ENCODE measurements around the gene ABCA5. TPM values are rescaled to one million over a fixed set of nuclear protein-coding genes. Genes with fewer than 3 reads are reported as not detected.

ABCA5 gene
- total and polyA plus RNA-seq, 2 donors (not counting 3 experiments of a cell fraction or from before 2014, with no cell fraction given), result 9.3 to 23.2 TPM

- DNase-seq (ENCODE audit: low read depth, low spot score) (no peak), FAIRE-seq (no peak)
- dilution Hi-C loops (cut with MboI; ENCODE audit: extremely low pct_ligation_motif_present, low sequenced_read_pairs), result no loop called here
- no peaks in the 10 kb centered on the region for H3K4me1 ChIP-seq (ENCODE audit: control insufficient read depth, extremely low read depth, insufficient read depth, low read length)
- BruUV-seq (replicated peaks), result no TSS peak
- H3K9ac ChIP-seq (replicated peaks; ENCODE audit: extremely low read depth, insufficient read depth, low read length), result no peak overlapping the region
- no peak overlapping the region for H3K4me2 ChIP-seq (ENCODE audit: insufficient read depth, low read length)
- H3K79me2 ChIP-seq (ENCODE audit: control insufficient read depth, insufficient read depth, low read length), result no peaks in the 10 kb centered on the region
- TF ChIP-seq FOS (IDR thresholded peaks at IDR 0.05; ENCODE audit: borderline replicate concordance, insufficient read depth, low read length) (no peak), POLR2AphosphoS5 (IDR thresholded peaks at IDR 0.05; ENCODE audit: insufficient read depth, low read depth, low read length) (no peak)
- H3K36me3 ChIP-seq (ENCODE audit: control insufficient read depth in 2 of 2, extremely low read depth in 1 of 2, insufficient read depth in 2 of 2, low read length in 2 of 2), result no peaks in the 10 kb centered on the region
- ChIA-PET POLR2A (no interaction called here), CTCF (interaction anchor here (1.5 to 6.9 kb wide), 3 partner anchors 54 to 186 kb away, joined by 3 to 190 read pairs (median 32); no protein-coding TSS in a partner anchor)
- intact Hi-C loops (cut with micrococcal nuclease), result no loop called here
- H3K9me3 ChIP-seq (replicated peaks; ENCODE audit: control insufficient read depth, insufficient read depth, low read length), result no peaks in the 10 kb centered on the region
- H3K9me1 ChIP-seq (replicated peaks; ENCODE audit: control insufficient read depth, extremely low read depth, insufficient read depth, low read length), result no peaks in the 10 kb centered on the region
- H3K4me3 ChIP-seq (replicated peaks in 1 of 3; ENCODE audit: insufficient read depth in 1 of 3, low read depth in 1 of 3, low read length in 3 of 3), result no peak overlapping the region
- no peaks in the 10 kb centered on the region for H3K27me3 ChIP-seq (ENCODE audit: control insufficient read depth in 2 of 2, insufficient read depth in 2 of 2, low read length in 2 of 2)
- H4K20me1 ChIP-seq (replicated peaks; ENCODE audit: control insufficient read depth, extremely low read depth, insufficient read depth, low read length), result no peaks in the 10 kb centered on the region
- H3K27ac ChIP-seq (ENCODE audit: insufficient read depth, low read depth, low read length), result no peak overlapping the region
- H2AFZ ChIP-seq (ENCODE audit: low read depth, low read length), result no peak overlapping the region
Observed at GRCh38 chr17:69336580-69336979, 9.6 kb upstream of the ABCA5 start.

- DNase-seq (ENCODE audit: low read depth, low spot score) (peak; percentile 46), FAIRE-seq (no peak)
- no peak overlapping the region for H3K9ac ChIP-seq (replicated peaks; ENCODE audit: extremely low read depth, insufficient read depth, low read length)
- no peak overlapping the region for H2AFZ ChIP-seq (ENCODE audit: low read depth, low read length)
- no peaks in the 10 kb centered on the region for H3K79me2 ChIP-seq (ENCODE audit: control insufficient read depth, insufficient read depth, low read length)
- H3K4me3 ChIP-seq (replicated peaks in 1 of 3; ENCODE audit: insufficient read depth in 1 of 3, low read depth in 1 of 3, low read length in 3 of 3), result no peak overlapping the region
- no peak overlapping the region for H3K4me2 ChIP-seq (ENCODE audit: insufficient read depth, low read length)
- intact Hi-C loops (cut with micrococcal nuclease), result loop anchor here (1.0 kb wide), 1 partner anchor 188 kb away; no protein-coding TSS in a partner anchor
- CTCF ChIA-PET, result interaction anchor here (0.7 to 6.9 kb wide), 40 partner anchors 8 to 1295 kb away, joined by 3 to 190 read pairs (median 4); partner anchors contain the start of gene ABCA5
- H3K4me1 ChIP-seq (ENCODE audit: control insufficient read depth, extremely low read depth, insufficient read depth, low read length), result no peaks in the 10 kb centered on the region
- POLR2A ChIA-PET, result no interaction called here
- H3K9me1 ChIP-seq (replicated peaks; ENCODE audit: control insufficient read depth, extremely low read depth, insufficient read depth, low read length), result no peaks in the 10 kb centered on the region
- BruUV-seq (replicated peaks), result no TSS peak
- H3K36me3 ChIP-seq (ENCODE audit: control insufficient read depth in 2 of 2, extremely low read depth in 1 of 2, insufficient read depth in 2 of 2, low read length in 2 of 2), result no peaks in the 10 kb centered on the region
- no peaks in the 10 kb centered on the region for H4K20me1 ChIP-seq (replicated peaks; ENCODE audit: control insufficient read depth, extremely low read depth, insufficient read depth, low read length)
- H3K27me3 ChIP-seq (ENCODE audit: control insufficient read depth in 2 of 2, insufficient read depth in 2 of 2, low read length in 2 of 2), result no peaks in the 10 kb centered on the region
- TF ChIP-seq JUN (IDR thresholded peaks at IDR 0.05; ENCODE audit: borderline replicate concordance, insufficient read depth, insufficient read length, low read depth), result no peak
- no peak for TF ChIP-seq GATA2 (IDR thresholded peaks at IDR 0.05; ENCODE audit: insufficient read depth, insufficient read length, low read depth, low read length)
- TF ChIP-seq MAX (IDR thresholded peaks at IDR 0.05; ENCODE audit: insufficient read depth, insufficient read length), result no peak
- TF ChIP-seq FOS (IDR thresholded peaks at IDR 0.05; ENCODE audit: borderline replicate concordance, insufficient read depth, low read length), result no peak
- peak in 1 of 2 donors; percentile 30 for TF ChIP-seq CTCF (IDR thresholded peaks at IDR 0.05; ENCODE audit: extremely low read depth in 1 of 2, insufficient read depth in 1 of 2, low read depth in 1 of 2, low read length in 2 of 2)
- TF ChIP-seq EZH2 (IDR thresholded peaks at IDR 0.05; ENCODE audit: borderline replicate concordance, low read depth, low read length, severe bottlenecking), result no peak
- no peak for TF ChIP-seq MYC (IDR thresholded peaks at IDR 0.05; ENCODE audit: low read depth, low read length)
- TF ChIP-seq POLR2A (IDR thresholded peaks at IDR 0.05; ENCODE audit: low read depth, low read length), result no peak
- TF ChIP-seq POLR2AphosphoS5 (IDR thresholded peaks at IDR 0.05; ENCODE audit: insufficient read depth, low read depth, low read length), result no peak
- dilution Hi-C loops (cut with MboI; ENCODE audit: extremely low pct_ligation_motif_present, low sequenced_read_pairs), result no loop called here
- H3K27ac ChIP-seq (ENCODE audit: insufficient read depth, low read depth, low read length), result no peak overlapping the region
- no peaks in the 10 kb centered on the region for H3K9me3 ChIP-seq (replicated peaks; ENCODE audit: control insufficient read depth, insufficient read depth, low read length)
Observed at GRCh38 chr17:69335058-69335457, 8.1 kb upstream of the ABCA5 start.
